SK-N-SH (cell line): Measurements from ENCODE around the gene CYP27A1. TPM values are rescaled to one million over a fixed set of nuclear protein-coding genes. Genes with fewer than 3 reads are reported as not detected.

ENCODE experiments used
- CTCF ChIA-PET: fragments of 300-600, 350-600 bp; formaldehyde crosslinking; extraction: SDS; loops from one replicate; lab custom pipeline; 2021; lab: Yijun Ruan, JAX
- POLR2A ChIA-PET: fragments of 350-600 bp; sonication (Branson Sonifier 250); formaldehyde crosslinking; extraction: SDS; loops from one replicate; lab custom pipeline; 2020; ENCODE audit warnings: antibody characterized with exemption, inconsistent platforms; lab: Yijun Ruan, JAX
- DNase-seq: peaks from one replicate; pipeline ENCODE4 v3.0.0; 2012
- H2AFZ ChIP-seq: fragments of 200-600 bp; sonication (generic); 2 replicates; pipeline ENCODE4 v1.8.1; 2016; ENCODE audit warnings: antibody characterized with exemption, mild to moderate bottlenecking, low read depth
- H3F3A ChIP-seq: fragments of 200-600 bp; sonication (generic); replicated peaks from 2 replicates; pipeline ENCODE3; 2016; ENCODE audit warnings: antibody characterized with exemption, mild to moderate bottlenecking; ENCODE audit not compliant: insufficient read depth
- H3K27ac ChIP-seq, 2 experiments: fragments of 200-500 bp in 1 of 2; fragments of 200-600 bp in 1 of 2; sonication (Bioruptor generic) in 1 of 2; sonication (generic), shearing (Covaris generic) in 1 of 2; 2 replicates each; pipeline versions ENCODE4 v1.5.1 to v1.6.1; 2014 to 2016; ENCODE audit warnings: low read depth in 2 of 2, inconsistent platforms in 1 of 2, low read length in 1 of 2, mild to moderate bottlenecking in 1 of 2, mixed read lengths in 1 of 2
- H3K27me3 ChIP-seq: fragments of 200-600 bp; sonication (generic), shearing (Covaris generic); 2 replicates; pipeline ENCODE4 v1.6.1; 2016; ENCODE audit warnings: mixed run types; ENCODE audit not compliant: insufficient read depth
- H3K36me3 ChIP-seq, 2 experiments: fragments of 200-500 bp in 1 of 2; fragments of 200-600 bp in 1 of 2; sonication (Bioruptor generic) in 1 of 2; sonication (generic) in 1 of 2; replicated peaks in 1 of 2; 2 replicates each; pipeline versions ENCODE3 to v1.5.1; 2014 to 2016; ENCODE audit warnings: low read length in 1 of 2, mild to moderate bottlenecking in 1 of 2; ENCODE audit not compliant: insufficient read depth in 2 of 2, control insufficient read depth in 1 of 2
- H3K4me1 ChIP-seq, 2 experiments: fragments of 200-500 bp in 1 of 2; fragments of 200-600 bp in 1 of 2; sonication (Bioruptor generic) in 1 of 2; sonication (generic), shearing (Covaris generic) in 1 of 2; 2 replicates each; pipeline versions ENCODE4 v1.5.1 to v1.6.1; 2014 to 2016; ENCODE audit warnings: low read depth in 1 of 2, low read length in 1 of 2, mixed run types in 1 of 2; ENCODE audit not compliant: insufficient read depth in 2 of 2, control insufficient read depth in 1 of 2
- H3K4me2 ChIP-seq: fragments of 200-600 bp; sonication (generic), shearing (Covaris generic); 2 replicates; pipeline ENCODE4 v1.6.1; 2017; ENCODE audit warnings: mixed run types
- H3K4me3 ChIP-seq, 2 experiments: fragments of 200-500 bp in 1 of 2; fragments of 200-600 bp in 1 of 2; sonication (Bioruptor generic) in 1 of 2; sonication (generic), shearing (Covaris generic) in 1 of 2; 2 replicates each; pipeline versions ENCODE4 v1.5.1 to v1.8.1; 2014 to 2016; ENCODE audit warnings: low read depth in 2 of 2, inconsistent platforms in 1 of 2, low read length in 1 of 2, mild to moderate bottlenecking in 1 of 2, mixed read lengths in 1 of 2, moderate library complexity in 1 of 2
- H3K79me2 ChIP-seq: fragments of 200-600 bp; sonication (generic); 2 replicates; pipeline ENCODE4 v1.8.1; 2017; ENCODE audit warnings: mild to moderate bottlenecking; ENCODE audit not compliant: insufficient read depth
- H3K9ac ChIP-seq: fragments of 200-600 bp; sonication (generic); 2 replicates; pipeline ENCODE4 v1.6.1; 2017; ENCODE audit warnings: mixed run types
- H3K9me2 ChIP-seq: fragments of 200-600 bp; sonication (generic); 2 replicates; pipeline ENCODE4 v1.6.1; 2017; ENCODE audit warnings: mixed run types
- H3K9me3 ChIP-seq: fragments of 200-600 bp; sonication (generic); 2 replicates; pipeline ENCODE4 v1.6.1; 2017; ENCODE audit warnings: mixed run types, mild to moderate bottlenecking, moderate library complexity
- H4K20me1 ChIP-seq: fragments of 200-600 bp; sonication (generic); 2 replicates; pipeline ENCODE4 v1.6.1; 2017; ENCODE audit warnings: mild to moderate bottlenecking, mixed run types; ENCODE audit not compliant: insufficient read depth
- CHD2 ChIP-seq: fragments of 150-350 bp; IDR thresholded peaks from 2 replicates; pipeline ENCODE4 v1.6.1; 2018; ENCODE audit warnings: low read length; ENCODE audit not compliant: partially characterized antibody
- EP300 ChIP-seq, 2 experiments: IDR thresholded peaks; 2 replicates each; pipeline versions ENCODE4 v1.4.0 to v1.6.1; 2012; ENCODE audit warnings: borderline replicate concordance in 1 of 2, low read depth in 1 of 2, low read length in 1 of 2
- FOSL2 ChIP-seq: IDR thresholded peaks from 2 replicates; pipeline ENCODE4 v1.4.0; 2012; ENCODE audit warnings: low read depth, mild to moderate bottlenecking, moderate library complexity, borderline replicate concordance
- FOXJ3 ChIP-seq: sonication (generic); formaldehyde crosslinking; IDR thresholded peaks from 2 replicates; pipeline ENCODE4 v1.5.1; 2020; ENCODE audit warnings: mild to moderate bottlenecking, missing genetic modification reagents
- GABPA ChIP-seq: IDR thresholded peaks from 2 replicates; pipeline ENCODE4 v1.4.0; 2012; ENCODE audit warnings: low read depth, mild to moderate bottlenecking
- IRF3 ChIP-seq: fragments of 150-350 bp; IDR thresholded peaks from 2 replicates; pipeline ENCODE4 v1.6.1; 2016; ENCODE audit warnings: mild to moderate bottlenecking, low read depth, low read length
- MEF2A ChIP-seq: IDR thresholded peaks from 2 replicates; pipeline ENCODE4 v1.4.0; 2012; ENCODE audit warnings: low read depth, borderline replicate concordance
- NRF1 ChIP-seq: IDR thresholded peaks from 2 replicates; pipeline ENCODE4 v1.6.1; 2012; ENCODE audit warnings: low read depth, mild to moderate bottlenecking, low read length
- POLR2AphosphoS5 ChIP-seq: IDR thresholded peaks from 2 replicates; pipeline ENCODE4 v1.6.1; 2012; ENCODE audit warnings: low read depth, low read length
- RAD21 ChIP-seq: IDR thresholded peaks from 2 replicates; pipeline ENCODE4 v1.6.1; 2012; ENCODE audit warnings: mild to moderate bottlenecking, low read length
- RCOR1 ChIP-seq: fragments of 150-350 bp; IDR thresholded peaks from 2 replicates; pipeline ENCODE4 v1.6.1; 2017; ENCODE audit warnings: antibody characterized with exemption, low read length
- RFX5 ChIP-seq: IDR thresholded peaks from 2 replicates; pipeline ENCODE4 v1.6.1; 2012; ENCODE audit warnings: mild to moderate bottlenecking, improper control_type of control experiment, low read length
- RXRA ChIP-seq: IDR thresholded peaks from 2 replicates; pipeline ENCODE4 v1.4.0; 2012; ENCODE audit warnings: low read depth, mild to moderate bottlenecking, borderline replicate concordance
- SMC3 ChIP-seq: IDR thresholded peaks from 2 replicates; pipeline ENCODE4 v1.6.1; 2012; ENCODE audit warnings: low read depth, low read length, improper control_type of control experiment
- TAF1 ChIP-seq: IDR thresholded peaks from 2 replicates; pipeline ENCODE4 v1.6.1; 2012; ENCODE audit warnings: low read depth, mild to moderate bottlenecking, low read length, moderate library complexity, borderline replicate concordance
- TEAD4 ChIP-seq: IDR thresholded peaks from 2 replicates; pipeline ENCODE4 v1.4.0; 2012; ENCODE audit warnings: mild to moderate bottlenecking, borderline replicate concordance; ENCODE audit not compliant: insufficient read depth
- USF1 ChIP-seq: IDR thresholded peaks from 2 replicates; pipeline ENCODE4 v1.4.0; 2012; ENCODE audit warnings: low read depth, borderline replicate concordance
- YY1 ChIP-seq: IDR thresholded peaks from 2 replicates; pipeline ENCODE4 v1.4.0; 2012; ENCODE audit warnings: low read depth, mild to moderate bottlenecking
- WGBS: methylation state at CpG from one replicate; pipeline ENCODE4 v1.1.6; 2017; ENCODE audit warnings: low lambda C conversion rate; 5-methylcytosine and 5-hydroxymethylcytosine counted together
- polyA plus RNA-seq, 3 experiments: library from polyadenylated mRNA; depleted of rRNA; stranded (reverse); fragments of >200 nt; gene quantifications; 2 replicates each; pipeline ENCODE4 v1.2.3, GENCODE V29; 2012

CYP27A1 gene
- polyA plus RNA-seq, 1 of the 3 experiments (the other 2 are of a cell fraction): 0.54 TPM

- Histone ChIP-seq H3K4me3 (no peak overlapping the region), H3K9me3 (no peaks in the 10 kb centered on the region), H2AFZ (no peak overlapping the region), H3K4me1 (peaks cover 0 to 5% of the 10 kb centered on the region in 2 experiments; a peak in 1 of 4 replicates), H3K9ac (no peak overlapping the region), H3K9me2 (no peaks in the 10 kb centered on the region), H4K20me1 (no peaks in the 10 kb centered on the region), H3K27ac (no peak overlapping the region), H3F3A (no peaks in the 10 kb centered on the region), H3K36me3 (no peaks in the 10 kb centered on the region), H3K79me2 (no peaks in the 10 kb centered on the region), H3K4me2 (no peak overlapping the region), H3K27me3 (no peaks in the 10 kb centered on the region)
- no peak for DNase-seq
- no peak for TF ChIP-seq FOXJ3 (CRISPR knock-in tag)
- TF ChIP-seq GABPA: no peak
- TF ChIP-seq RCOR1: no peak
- CTCF ChIA-PET: interaction anchor here (1.7 to 2.7 kb wide), 3 partner anchors 10 to 118 kb away, joined by 6 to 11 read pairs (median 7); partner anchors contain the start of gene TTLL4
- 80% methylated on average over 3 of the region's 4 CpGs for WGBS
- POLR2A ChIA-PET: no interaction called here
These were observed 46.5 kb downstream of the CYP27A1 start for GRCh38 chr2:218828477-218828778.

GRCh38 chr2:218829868-218830451 lies 48.0 kb downstream of the CYP27A1 start:
- CTCF ChIA-PET: interaction anchor here (1.7 to 2.7 kb wide), 3 partner anchors 9 to 120 kb away, joined by 6 to 11 read pairs (median 7); partner anchors contain the start of gene TTLL4
- H3K9me3 ChIP-seq: no peaks in the 10 kb centered on the region
- no peak overlapping the region for H3K27ac ChIP-seq
- no peak for DNase-seq
- no peaks in the 10 kb centered on the region for H4K20me1 ChIP-seq
- no peaks in the 10 kb centered on the region; the same call in 1 of the 2 replicates for H3K27me3 ChIP-seq
- POLR2A ChIA-PET: no interaction called here
- TF ChIP-seq FOSL2 (no peak), RXRA (no peak), IRF3 (no peak)
- H3K36me3 ChIP-seq: no peaks in the 10 kb centered on the region
- H3K4me3 ChIP-seq: no peak overlapping the region
- no peaks in the 10 kb centered on the region for H3F3A ChIP-seq
- 78% methylated on average over 6 of the region's 17 CpGs for WGBS
- no peaks in the 10 kb centered on the region for H3K9me2 ChIP-seq
- no peaks in the 10 kb centered on the region for H3K79me2 ChIP-seq
- H3K4me1 ChIP-seq: peaks cover 0 to 10% of the 10 kb centered on the region in 2 experiments; a peak in 2 of 4 replicates
- H2AFZ ChIP-seq: no peak overlapping the region
- no peak overlapping the region for H3K4me2 ChIP-seq
- H3K9ac ChIP-seq: no peak overlapping the region

GRCh38 chr2:218830526-218831306 lies 48.8 kb downstream of the CYP27A1 start:
- no peak for DNase-seq
- WGBS: 79% methylated on average over 3 of the region's 3 CpGs
- Histone ChIP-seq H3K9me2 (no peaks in the 10 kb centered on the region), H3K9me3 (no peaks in the 10 kb centered on the region), H3K36me3 (no peaks in the 10 kb centered on the region), H2AFZ (no peak overlapping the region), H4K20me1 (no peaks in the 10 kb centered on the region), H3K4me2 (no peak overlapping the region), H3K27ac (no peak overlapping the region), H3K4me1 (peaks cover 0 to 10% of the 10 kb centered on the region in 2 experiments; a peak in 2 of 4 replicates), H3K79me2 (no peaks in the 10 kb centered on the region), H3K4me3 (no peak overlapping the region), H3F3A (no peaks in the 10 kb centered on the region), H3K9ac (no peak overlapping the region), H3K27me3 (no peaks in the 10 kb centered on the region; the same call in 1 of the 2 replicates)
- POLR2A ChIA-PET: no interaction called here
- CTCF ChIA-PET: interaction anchor here (2.7 kb wide), 1 partner anchor 17 kb away, joined by 11 read pairs; no protein-coding TSS in a partner anchor
- no peak for TF ChIP-seq RAD21
- TF ChIP-seq IRF3: no peak
- TF ChIP-seq MEF2A: no peak
- TF ChIP-seq TAF1: no peak
- TF ChIP-seq NRF1: no peak
- TF ChIP-seq TEAD4: no peak
- TF ChIP-seq EP300 (IDR thresholded peaks at IDR 0.05; ENCODE audit: borderline replicate concordance in 1 of 2, low read depth in 1 of 2, low read length in 1 of 2): no peak
- no peak for TF ChIP-seq SMC3
- no peak for TF ChIP-seq RFX5
- no peak for TF ChIP-seq USF1
- no peak for TF ChIP-seq YY1
- no peak for TF ChIP-seq CHD2
- TF ChIP-seq FOXJ3 (CRISPR knock-in tag): no peak
- TF ChIP-seq POLR2AphosphoS5: no peak
